H9 (cell line): Measurements from ENCODE around the gene OSBPL1A. TPM values are rescaled to one million over a fixed set of nuclear protein-coding genes. Genes with fewer than 3 reads are reported as not detected.

Experiments used
- DNase-seq: peaks from one replicate; pipeline ENCODE4 v3.0.0-alpha.2; 2017
- H2AFZ ChIP-seq: one replicate; pipeline ENCODE4 v1.6.1; 2013; ENCODE audit warnings: mild to moderate bottlenecking, low read length, control low read depth, moderate library complexity
- H2AK5ac ChIP-seq: 2 replicates; pipeline ENCODE4 v1.6.1; 2013; ENCODE audit warnings: low read length, control low read depth, mixed read lengths; ENCODE audit not compliant: insufficient read length
- H2BK120ac ChIP-seq: one replicate; pipeline ENCODE4 v1.6.1; 2013; ENCODE audit warnings: low read depth, mild to moderate bottlenecking, low read length, control low read depth, inconsistent platforms; ENCODE audit not compliant: poor library complexity, severe bottlenecking
- H2BK12ac ChIP-seq: 2 replicates; pipeline ENCODE4 v1.6.1; 2013; ENCODE audit warnings: low read length, control low read depth, mixed read lengths, low read depth; ENCODE audit not compliant: insufficient read length
- H2BK15ac ChIP-seq: 2 replicates; pipeline ENCODE4 v1.6.1; 2013; ENCODE audit warnings: low read depth, low read length, control low read depth
- H2BK20ac ChIP-seq: one replicate; pipeline ENCODE4 v1.6.1; 2013; ENCODE audit warnings: low read depth, mild to moderate bottlenecking, low read length, control low read depth, inconsistent platforms; ENCODE audit not compliant: poor library complexity, severe bottlenecking
- H2BK5ac ChIP-seq: 2 replicates; pipeline ENCODE4 v1.6.1; 2013; ENCODE audit warnings: low read length, control low read depth, mixed read lengths; ENCODE audit not compliant: insufficient read length
- H3K14ac ChIP-seq: 2 replicates; pipeline ENCODE4 v1.6.1; 2013; ENCODE audit warnings: low read length, control low read depth; ENCODE audit not compliant: insufficient read depth
- H3K18ac ChIP-seq: 2 replicates; pipeline ENCODE4 v1.6.1; 2013; ENCODE audit warnings: low read depth, mild to moderate bottlenecking, mixed read lengths, low read length, control low read depth; ENCODE audit not compliant: insufficient read length
- H3K23ac ChIP-seq: 2 replicates; pipeline ENCODE4 v1.6.1; 2013; ENCODE audit warnings: low read length, control low read depth, mixed read lengths, low read depth; ENCODE audit not compliant: insufficient read length
- H3K23me2 ChIP-seq: 2 replicates; pipeline ENCODE4 v1.6.1; 2013; ENCODE audit warnings: low read depth, mild to moderate bottlenecking, mixed read lengths, low read length, control low read depth; ENCODE audit not compliant: insufficient read length, poor library complexity, severe bottlenecking
- H3K27ac ChIP-seq: 2 replicates; pipeline ENCODE4 v1.5.1; 2013; ENCODE audit warnings: low read length, control low read depth, mixed read lengths, low read depth; ENCODE audit not compliant: insufficient read length
- H3K27me3 ChIP-seq: 2 replicates; pipeline ENCODE4 v1.6.1; 2013; ENCODE audit warnings: low read length, control low read depth, inconsistent platforms; ENCODE audit not compliant: insufficient read depth
- H3K4ac ChIP-seq: 2 replicates; pipeline ENCODE4 v1.6.1; 2013; ENCODE audit warnings: low read depth, mild to moderate bottlenecking, control low read depth, inconsistent platforms, low read length, moderate library complexity
- H3K4me1 ChIP-seq: 2 replicates; pipeline ENCODE4 v1.6.1; 2013; ENCODE audit warnings: low read length, control low read depth, inconsistent platforms; ENCODE audit not compliant: insufficient read depth
- H3K4me2 ChIP-seq: 2 replicates; pipeline ENCODE4 v1.6.1; 2013; ENCODE audit warnings: low read length, control low read depth, mixed read lengths; ENCODE audit not compliant: insufficient read length, insufficient read depth
- H3K56ac ChIP-seq: 2 replicates; pipeline ENCODE4 v1.6.1; 2013; ENCODE audit warnings: low read depth, mild to moderate bottlenecking, mixed read lengths, low read length, control low read depth; ENCODE audit not compliant: insufficient read length
- H3K79me1 ChIP-seq: 2 replicates; pipeline ENCODE4 v1.6.1; 2013; ENCODE audit warnings: low read depth, mild to moderate bottlenecking, moderate library complexity, low read length, control low read depth, inconsistent platforms; ENCODE audit not compliant: insufficient read depth, poor library complexity, severe bottlenecking
- H3K79me2 ChIP-seq: 2 replicates; pipeline ENCODE4 v1.6.1; 2013; ENCODE audit warnings: low read length, control low read depth, inconsistent platforms; ENCODE audit not compliant: insufficient read depth
- H3K9ac ChIP-seq: 2 replicates; pipeline ENCODE4 v1.6.1; 2013; ENCODE audit warnings: low read length, control low read depth, mixed read lengths; ENCODE audit not compliant: insufficient read length; ENCODE audit errors: extremely low read depth
- H3K9me3 ChIP-seq: one replicate; pipeline ENCODE4 v1.6.1; 2013; ENCODE audit warnings: low read depth, low read length, inconsistent platforms; ENCODE audit not compliant: control insufficient read depth
- H3T11ph ChIP-seq: one replicate; pipeline ENCODE4 v1.6.1; 2013; ENCODE audit warnings: mild to moderate bottlenecking, low read length, control low read depth, inconsistent platforms
- H4K20me1 ChIP-seq: one replicate; pipeline ENCODE4 v1.6.1; 2013; ENCODE audit not compliant: control insufficient read depth, insufficient read length, insufficient read depth
- H4K5ac ChIP-seq: 2 replicates; pipeline ENCODE4 v1.6.1; 2013; ENCODE audit warnings: low read depth, mild to moderate bottlenecking, mixed read lengths, low read length, control low read depth; ENCODE audit not compliant: insufficient read length
- H4K8ac ChIP-seq: replicated peaks from 2 replicates; pipeline ENCODE4 v1.6.1; 2013; ENCODE audit warnings: low read length, control low read depth, mixed read lengths, low read depth; ENCODE audit not compliant: insufficient read length
- H4K91ac ChIP-seq: 2 replicates; pipeline ENCODE4 v1.6.1; 2013; ENCODE audit warnings: low read depth, mild to moderate bottlenecking, moderate library complexity, mixed read lengths, low read length, control low read depth; ENCODE audit not compliant: insufficient read length
- H3K27ac Mint-ChIP-seq, 3 experiments: 2 replicates in 2 of 3; 3 replicates in 1 of 3; pipeline ENCODE4 v1.8.0; 2020 to 2021; ENCODE audit warnings: mixed read lengths in 3 of 3, mild to moderate bottlenecking in 1 of 3, moderate library complexity in 1 of 3
- H3K27me3 Mint-ChIP-seq: 2 replicates; pipeline ENCODE4 v1.8.0; 2021; ENCODE audit warnings: low read depth, mild to moderate bottlenecking, moderate library complexity, mixed read lengths
- H3K36me3 Mint-ChIP-seq, 3 experiments: 2 replicates in 2 of 3; 3 replicates in 1 of 3; pipeline ENCODE4 v1.8.0; 2020 to 2021; ENCODE audit warnings: low read depth in 3 of 3, mixed read lengths in 3 of 3; ENCODE audit not compliant: insufficient read depth in 1 of 3
- H3K4me1 Mint-ChIP-seq, 2 experiments: 2 replicates each; pipeline ENCODE4 v1.8.0; 2020; ENCODE audit warnings: mixed read lengths in 2 of 2
- H3K4me3 Mint-ChIP-seq, 2 experiments: 2 replicates in 1 of 2; 3 replicates in 1 of 2; pipeline ENCODE4 v1.8.0; 2020 to 2021; ENCODE audit warnings: mild to moderate bottlenecking in 2 of 2, mixed read lengths in 2 of 2, moderate library complexity in 1 of 2
- H3K9me3 Mint-ChIP-seq, 2 experiments: 2 replicates in 1 of 2; 3 replicates in 1 of 2; pipeline ENCODE4 v1.8.0; 2020; ENCODE audit warnings: mild to moderate bottlenecking in 2 of 2, mixed read lengths in 2 of 2, moderate library complexity in 1 of 2
- CTCF ChIP-seq: fragments of 200-600 bp; sonication (generic); conservative IDR thresholded peaks from 3 replicates; pipeline ENCODE4 v1.8.0; 2021; ENCODE audit warnings: antibody characterized with exemption, mild to moderate bottlenecking
- WGBS: extraction: QIAGEN DNeasy Blood & Tissue Kit; methylation state at CpG from one replicate; pipeline ENCODE4 v1.1.7; 2013; ENCODE audit warnings: missing lambda C conversion rate, low lambda C conversion rate, mixed read lengths; ENCODE audit not compliant: insufficient read length; ENCODE audit errors: extremely low coverage; 5-methylcytosine and 5-hydroxymethylcytosine counted together
- total RNA-seq: library from RNA; stranded (reverse); gene quantifications from 2 replicates; pipeline ENCODE4 v1.2.1, GENCODE V29; 2021

The OSBPL1A gene
- total RNA-seq, 1 experiment from 2014 or later, result 33.9 TPM

GRCh38 chr18:24249716-24250115, 147.9 kb downstream of the OSBPL1A start:
- Histone ChIP-seq H3K23me2 (no peaks in the 10 kb centered on the region), H2BK5ac (no peak overlapping the region), H2BK120ac (no peak overlapping the region), H2AK5ac (no peak overlapping the region), H3K18ac (no peak overlapping the region), H4K20me1 (no peaks in the 10 kb centered on the region), H3K79me2 (no peaks in the 10 kb centered on the region), H4K91ac (no peak overlapping the region), H2AFZ (no peak overlapping the region), H3T11ph (no peak overlapping the region), H3K56ac (no peak overlapping the region), H3K4me1 (peaks cover 7% of the 10 kb centered on the region; the same call in 1 of the 2 replicates), H3K4ac (no peak overlapping the region), H3K23ac (no peak overlapping the region), H2BK15ac (no peak overlapping the region), H2BK12ac (no peak overlapping the region), H3K27ac (no peak overlapping the region), H3K9me3 (no peaks in the 10 kb centered on the region), H3K14ac (no peak overlapping the region), H4K5ac (no peak overlapping the region), H3K9ac (no peak overlapping the region), H3K27me3 (no peaks in the 10 kb centered on the region), H2BK20ac (no peak overlapping the region), H4K8ac (no peak overlapping the region), H3K4me2 (no peak overlapping the region), H3K79me1 (peaks cover 4% of the 10 kb centered on the region)
- no peaks in the 10 kb centered on the region for H3K27me3 Mint-ChIP-seq
- H3K9me3 Mint-ChIP-seq, result no peaks in the 10 kb centered on the region
- TF ChIP-seq CTCF, result no peak
- no peak overlapping the region for H3K4me3 Mint-ChIP-seq
- WGBS, result no CpG with 5 or more reads among the region's 6 CpGs
- H3K27ac Mint-ChIP-seq, result no peak overlapping the region
- DNase-seq, result no peak
- peaks cover 27 to 40% of the 10 kb centered on the region in 2 experiments for H3K4me1 Mint-ChIP-seq
- H3K36me3 Mint-ChIP-seq, result peaks cover 4 to 18% (median 7%) of the 10 kb centered on the region in 3 experiments; a peak in 5 of 7 replicates
